HG03460 (cell line): ENCODE results near the gene FAM184B.
"Not testable (repeated sequence)": the region's sequence is repeated elsewhere in the genome, so short reads cannot be mapped to it uniquely, and the experiment has no call there.

Experiments used
- ATAC-seq: cut with Tn5 transposase; IDR thresholded peaks from one replicate; pipeline ENCODE4 v1.9.1; 2021; ENCODE audit not compliant: unreplicated experiment

FAM184B gene

GRCh38 chr4:17721496-17722355 is 59.7 kb downstream of the FAM184B start:
- ATAC-seq = no peak

GRCh38 chr4:17719106-17719505 is 62.3 kb downstream of the FAM184B start:
- ATAC-seq = no peak

GRCh38 chr4:17718471-17718870 is 63.0 kb downstream of the FAM184B start:
- ATAC-seq = no peak

GRCh38 chr4:17717301-17717700 is 64.1 kb downstream of the FAM184B start:
- no peak for ATAC-seq

- ATAC-seq = no peak
Observed at GRCh38 chr4:17715511-17715910, 65.9 kb downstream of the FAM184B start.

GRCh38 chr4:17713779-17714178 is 67.6 kb downstream of the FAM184B start:
- no peak for ATAC-seq

- ATAC-seq = no peak
Observed at GRCh38 chr4:17712166-17712565, 69.3 kb downstream of the FAM184B start.

GRCh38 chr4:17711206-17711605 is 70.2 kb downstream of the FAM184B start:
- ATAC-seq = not testable (repeated sequence)

- ATAC-seq = no peak
Observed at GRCh38 chr4:17709763-17710068, 71.7 kb downstream of the FAM184B start.

- no peak for ATAC-seq
Observed at GRCh38 chr4:17708992-17709762, 72.2 kb downstream of the FAM184B start.

GRCh38 chr4:17707671-17708070 is 73.8 kb downstream of the FAM184B start:
- ATAC-seq = no peak

GRCh38 chr4:17705107-17705506 is 76.3 kb downstream of the FAM184B start:
- ATAC-seq = no peak

GRCh38 chr4:17704020-17704650 is 77.3 kb downstream of the FAM184B start:
- no peak for ATAC-seq

GRCh38 chr4:17702641-17703040 is 78.8 kb downstream of the FAM184B start:
- no peak for ATAC-seq

- ATAC-seq = no peak
Observed at GRCh38 chr4:17701882-17702281, 79.5 kb downstream of the FAM184B start.

- ATAC-seq = no peak
Observed at GRCh38 chr4:17701138-17701839, 80.1 kb downstream of the FAM184B start.

- no peak for ATAC-seq
Observed at GRCh38 chr4:17699380-17699779, 82.0 kb downstream of the FAM184B start.

GRCh38 chr4:17698116-17698515 is 83.3 kb downstream of the FAM184B start:
- no peak for ATAC-seq

- no peak for ATAC-seq
Observed at GRCh38 chr4:17695341-17695740, 86.1 kb downstream of the FAM184B start.

GRCh38 chr4:17694552-17694951 is 86.9 kb downstream of the FAM184B start:
- no peak for ATAC-seq

GRCh38 chr4:17690898-17691297 is 90.5 kb downstream of the FAM184B start:
- no peak for ATAC-seq
